Stimulated activated CD8-positive, alpha-beta memory T cell treated with anti-CD3 and anti-CD28 coated beads, Interleukin-2, amount 100 ng/mL, for 48 hours (primary cell): ENCODE results near the gene HACD2.
"Not testable (repeated sequence)": the region's sequence is repeated elsewhere in the genome, so short reads cannot be mapped to it uniquely, and the experiment has no call there.

ENCODE experiments used
- DNase-seq, 2 donors: peaks; one replicate each; pipeline ENCODE4 v3.0.0-alpha.2; 2020; ENCODE audit warnings: low read depth in 2 of 2

HACD2 gene

DNA sequence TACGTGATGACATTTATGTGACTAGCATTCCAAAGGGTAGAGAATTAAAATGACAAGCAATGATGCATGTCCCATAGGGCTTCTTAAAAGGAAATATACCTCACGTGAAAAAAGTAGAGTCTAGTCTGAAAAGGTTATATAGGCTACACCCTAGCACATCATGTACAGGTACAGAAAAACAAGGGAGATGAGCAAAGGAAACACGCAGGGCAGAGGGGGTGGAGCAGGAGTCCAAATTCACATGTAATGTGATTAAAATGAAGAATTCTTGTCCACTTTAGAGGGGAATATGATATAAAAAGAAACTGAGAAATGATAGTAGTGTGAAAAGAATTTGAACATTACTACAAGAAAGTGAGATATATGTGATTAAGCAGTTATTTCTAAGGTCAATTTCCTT lies 59.4 kb downstream of the HACD2 start:
- DNase-seq = no peak

DNA sequence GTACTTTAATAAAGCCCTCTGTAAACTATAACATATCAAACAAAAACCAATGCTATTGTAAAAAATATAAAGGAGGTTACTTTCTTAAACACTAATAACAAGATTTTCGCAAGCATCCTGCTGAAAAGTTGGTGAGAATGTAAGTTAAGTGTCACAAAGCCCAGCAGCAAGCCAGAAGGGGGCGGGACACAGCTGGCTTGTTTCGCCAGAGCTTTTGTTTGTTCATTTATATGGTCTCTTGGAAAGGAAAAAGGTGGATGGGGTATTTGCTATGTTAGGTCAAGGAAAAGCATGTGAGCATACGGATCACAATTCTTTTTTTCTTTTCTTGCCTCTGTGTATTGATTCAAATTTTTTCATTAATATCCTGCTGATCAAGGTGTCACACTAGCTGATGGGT lies 59.9 kb downstream of the HACD2 start:
- no peak for DNase-seq

DNA sequence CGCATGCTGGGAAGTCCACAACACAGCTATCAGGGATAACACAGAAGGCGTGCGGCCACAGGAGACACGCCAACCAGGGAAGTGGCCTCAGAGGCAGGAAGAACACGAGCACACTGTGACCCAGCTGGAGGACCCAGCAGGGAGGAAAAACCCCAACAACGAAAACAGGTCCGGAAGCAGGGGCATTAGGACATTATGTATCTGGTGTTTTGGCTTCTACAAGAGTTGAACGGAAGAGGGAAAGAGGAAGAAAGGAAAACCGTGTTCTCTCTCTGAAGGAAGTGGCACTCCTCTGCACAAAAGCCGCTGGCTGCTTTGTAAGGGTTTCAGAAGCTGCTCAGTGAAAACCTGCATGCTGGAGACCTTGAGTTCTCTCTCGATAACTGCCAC lies 61.8 kb downstream of the HACD2 start:
- DNase-seq = no peak

GRCh38 chr3:123522320-123523022 lies 62.4 kb downstream of the HACD2 start:
- no peak for DNase-seq

DNA sequence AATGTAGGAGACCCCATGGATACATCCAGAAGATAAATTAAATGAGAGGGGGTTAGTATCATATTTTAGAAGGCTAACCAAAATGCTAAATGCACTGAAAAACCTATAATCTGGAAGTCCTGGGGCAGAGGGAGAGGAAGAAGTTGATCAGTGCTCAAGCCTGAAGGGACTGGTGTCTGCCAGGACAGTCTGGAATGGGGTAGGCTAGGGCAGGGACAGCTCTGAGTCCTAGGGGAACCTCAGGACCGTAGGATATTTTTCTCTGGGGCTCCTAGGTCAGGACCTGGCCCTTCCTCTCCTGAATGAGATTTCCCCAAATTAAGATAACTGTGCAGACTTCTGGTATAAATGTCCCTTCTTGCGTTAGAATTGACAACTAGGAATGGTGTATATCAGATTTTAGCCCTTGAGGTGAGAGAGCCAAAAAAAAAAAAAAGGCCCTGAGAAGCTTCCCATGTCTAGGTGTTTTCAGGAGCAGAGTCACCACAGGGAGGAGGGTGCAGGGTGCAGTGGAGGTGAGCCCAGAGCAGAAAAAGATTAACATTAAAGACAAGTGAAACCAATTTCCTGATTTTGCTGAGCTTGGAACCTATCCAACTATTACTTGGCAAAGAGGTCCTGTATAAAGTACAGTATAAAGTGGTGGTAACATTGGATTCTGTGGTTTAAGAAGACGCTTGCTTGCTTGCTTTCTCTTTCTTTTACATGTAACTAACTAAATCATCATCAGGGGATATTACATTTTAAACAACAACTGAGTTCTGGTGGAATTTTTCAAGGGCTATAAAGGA lies 63.5 kb downstream of the HACD2 start:
- no peak for DNase-seq

GRCh38 chr3:123520656-123521055 lies 64.2 kb downstream of the HACD2 start:
- no peak for DNase-seq

GRCh38 chr3:123518892-123519485 lies 65.9 kb downstream of the HACD2 start:
- DNase-seq = no peak

GRCh38 chr3:123511726-123512125 lies 73.1 kb downstream of the HACD2 start:
- DNase-seq = no peak

- DNase-seq = no peak
Measured at GRCh38 chr3:123511084-123511483, 73.8 kb downstream of the HACD2 start.

DNA sequence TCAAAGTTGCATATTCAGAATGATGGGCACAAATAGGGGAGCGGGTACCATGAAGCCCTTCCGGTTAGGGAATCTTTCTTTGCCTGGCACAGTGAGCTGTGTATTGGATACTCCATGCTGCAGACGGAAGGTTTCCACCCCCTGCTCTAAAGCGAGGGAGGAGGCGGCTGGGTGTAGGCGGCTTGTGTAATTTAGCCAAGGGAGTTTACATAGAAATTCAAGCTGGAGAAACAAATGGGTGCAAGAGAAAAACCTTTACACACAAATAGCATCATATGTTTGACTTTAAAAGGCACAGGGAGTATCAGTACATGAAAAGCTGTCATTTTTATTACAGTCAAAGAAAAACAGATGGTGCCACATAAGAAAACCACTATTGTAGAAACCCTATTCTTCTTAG lies 76.7 kb downstream of the HACD2 start:
- DNase-seq = no peak

DNA sequence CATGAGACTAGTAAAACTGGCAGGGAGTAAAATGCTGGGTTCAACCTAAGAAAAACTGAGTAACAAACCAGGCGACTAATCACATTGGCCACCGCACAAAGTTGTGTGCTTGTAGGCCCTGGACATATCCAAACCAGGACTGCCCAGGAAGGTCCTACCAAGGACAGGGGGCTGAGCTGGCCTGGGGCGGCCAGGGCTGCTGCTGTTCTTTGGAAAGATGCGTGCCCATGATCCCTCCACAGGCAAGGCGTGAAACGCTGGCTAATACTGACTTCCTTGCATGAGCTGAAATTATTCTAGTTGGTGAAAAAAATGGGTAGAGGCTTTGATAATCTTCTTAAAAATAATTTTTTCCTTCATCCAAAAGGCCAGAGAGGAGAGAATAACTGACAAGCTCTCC lies 79.0 kb downstream of the HACD2 start:
- no peak for DNase-seq

- DNase-seq = no peak
Measured at GRCh38 chr3:123503203-123503602, 81.7 kb downstream of the HACD2 start.

- no peak for DNase-seq
Measured at GRCh38 chr3:123499322-123499721, 85.5 kb downstream of the HACD2 start.

- no peak for DNase-seq
Measured at GRCh38 chr3:123498761-123499160, 86.1 kb downstream of the HACD2 start.

DNA sequence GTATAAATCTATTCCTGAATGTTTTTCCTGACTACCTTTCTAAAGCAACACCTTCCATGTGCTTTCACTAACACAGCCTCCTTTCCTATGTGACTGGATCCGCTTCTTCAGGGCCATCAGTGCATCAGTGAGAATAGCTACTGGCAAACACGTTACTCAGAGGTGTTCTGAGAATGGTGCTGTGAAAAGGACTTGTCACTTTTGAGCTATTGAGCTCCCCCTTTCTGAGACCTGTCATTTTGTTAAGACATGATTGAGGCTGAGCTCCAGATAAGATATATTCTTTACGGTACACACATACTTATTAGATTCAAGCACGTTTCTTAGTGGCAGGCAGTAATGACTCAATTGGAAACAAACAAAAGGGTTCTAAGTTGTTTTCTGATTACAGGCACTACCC lies 90.9 kb downstream of the HACD2 start:
- DNase-seq = no peak

- no peak for DNase-seq
Measured at GRCh38 chr3:123491966-123492587, 92.8 kb downstream of the HACD2 start.

- DNase-seq = peak; percentile 11 to 25
Measured at GRCh38 chr3:123489400-123490004, 95.4 kb downstream of the HACD2 start.

DNA sequence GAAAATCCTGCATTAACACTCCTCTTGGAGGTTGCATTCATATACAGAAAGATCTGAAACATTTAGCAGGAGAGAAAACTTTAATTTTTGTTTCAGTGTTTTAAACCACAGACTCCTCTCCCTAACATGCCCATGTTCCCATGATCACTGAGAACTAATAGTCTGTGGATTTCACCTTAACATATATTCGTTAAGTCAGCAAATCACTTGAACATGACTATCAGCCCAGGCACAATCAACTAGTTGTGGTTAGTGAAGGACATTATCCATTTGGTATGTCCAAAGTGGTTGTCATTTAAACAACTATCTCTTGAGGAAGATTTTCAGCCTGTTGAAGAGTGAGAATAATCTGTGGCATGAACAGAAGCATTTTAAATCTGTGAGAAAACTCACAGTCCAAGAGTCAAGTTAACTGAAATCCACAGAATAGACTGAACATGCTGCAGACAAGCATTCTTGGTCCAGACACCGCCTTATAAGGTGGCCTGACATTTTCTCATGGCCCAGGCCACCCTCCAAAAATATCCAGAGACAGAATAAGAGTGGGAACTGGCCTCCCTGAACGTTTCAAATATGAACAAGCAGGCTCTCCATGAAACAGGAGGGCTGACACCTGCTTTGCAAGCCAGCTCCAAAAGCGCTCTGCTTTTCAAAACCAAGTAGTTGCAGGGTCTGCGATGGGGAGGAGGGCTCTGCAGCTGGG lies 96.1 kb downstream of the HACD2 start:
- no peak for DNase-seq

DNA sequence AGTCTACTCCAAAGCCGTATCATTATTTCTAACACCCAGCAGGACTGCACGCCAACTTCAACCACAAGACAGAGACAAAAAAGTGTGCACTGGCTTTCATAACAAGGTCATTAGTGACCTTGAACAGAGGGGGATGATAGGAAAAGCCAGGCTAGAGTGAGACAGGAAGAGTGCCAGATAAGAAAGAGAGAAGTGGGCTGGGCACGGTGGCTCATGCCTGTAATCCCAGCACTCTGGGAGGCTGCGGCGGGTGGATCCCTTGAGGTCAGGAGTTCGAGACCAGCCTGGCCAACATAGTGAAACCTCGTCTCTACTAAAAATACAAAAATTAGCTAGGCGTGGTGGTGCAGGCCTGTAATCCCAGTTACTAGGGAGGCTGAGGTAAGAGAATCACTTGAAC lies 97.8 kb downstream of the HACD2 start:
- not testable (repeated sequence) for DNase-seq

DNA sequence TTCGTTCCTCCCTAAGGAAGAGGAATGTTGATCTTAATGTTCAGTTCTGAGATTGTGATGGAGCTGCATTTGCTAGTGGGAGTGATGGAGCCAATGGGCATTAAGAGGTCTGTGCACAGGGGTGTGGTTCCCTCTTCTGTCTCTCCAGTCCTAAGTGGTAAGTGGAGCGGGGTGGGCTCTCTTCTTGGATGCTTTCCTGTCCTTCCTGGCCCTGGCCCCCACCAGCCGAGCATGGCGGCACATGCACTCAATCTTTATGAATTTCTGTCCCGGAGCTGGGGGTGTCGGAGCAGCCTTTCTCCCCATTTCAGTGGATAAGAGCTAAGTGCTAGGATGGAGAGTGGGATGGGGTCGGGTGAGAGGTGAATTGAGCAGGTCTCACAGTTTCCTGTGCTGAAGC lies 98.4 kb downstream of the HACD2 start:
- no peak for DNase-seq

DNA sequence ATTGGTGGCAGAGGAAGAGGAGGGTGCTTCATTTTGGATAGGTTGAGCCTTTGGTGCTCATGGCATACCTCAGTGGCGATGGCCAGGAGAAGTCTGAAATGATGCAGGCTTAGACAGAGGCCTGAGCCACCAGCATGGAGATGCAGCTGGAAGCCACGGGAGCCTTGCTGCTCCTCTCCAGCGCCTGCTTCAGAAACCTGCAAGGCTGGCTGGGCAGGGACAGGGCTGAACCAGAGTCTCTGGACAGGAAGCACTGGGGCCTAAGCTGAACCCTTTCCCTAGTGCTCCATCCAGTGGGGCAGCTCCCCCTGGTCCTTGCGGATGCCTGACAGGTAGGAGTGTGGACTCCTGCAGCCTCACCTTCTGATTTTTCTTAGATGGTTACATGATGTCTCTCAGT lies 99.3 kb downstream of the HACD2 start:
- DNase-seq = no peak

DNA sequence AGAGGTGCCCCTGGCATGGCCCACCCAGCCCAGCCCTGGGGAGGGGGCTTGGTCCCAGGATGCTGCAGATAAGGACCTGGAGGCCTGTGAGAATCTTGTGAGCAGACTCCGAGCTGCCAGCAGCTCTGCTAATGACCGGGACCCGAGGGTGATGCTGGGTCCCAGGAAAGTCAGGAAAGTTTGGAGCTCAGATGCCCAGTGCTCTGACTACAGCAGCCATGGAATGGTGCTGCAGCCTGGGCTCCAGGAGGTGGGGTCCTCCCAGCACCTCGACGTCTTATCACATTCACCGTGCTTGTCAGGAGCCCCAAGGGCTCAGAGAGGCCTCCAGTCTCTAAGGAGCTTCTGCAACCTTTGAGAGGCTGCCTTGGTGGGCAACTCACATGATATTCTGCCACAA lies 101.7 kb downstream of the HACD2 start:
- DNase-seq = no peak
